Esophagus squamous epithelium (tissue), 5 donors: ENCODE results near the gene LIPC. TPM values are rescaled to one million over a fixed set of nuclear protein-coding genes. Genes with fewer than 3 reads are reported as not detected.

Experiments used
- DNase-seq: peaks from one replicate; lab custom pipeline; 2025; lab: John Stamatoyannopoulos, UW
- H3K27ac ChIP-seq, 4 donors: fragments of 200-600 bp; sonication (generic); one replicate each; pipeline ENCODE4 v1.5.1; 2016 to 2019; ENCODE audit warnings: mild to moderate bottlenecking in 1 of 4
- H3K27me3 ChIP-seq, 4 donors: fragments of 200-600 bp; sonication (generic); 1 replicate in 3 of 4; 2 replicates in 1 of 4; pipeline versions ENCODE4 v1.5.1 to v1.6.0; 2017 to 2021; ENCODE audit warnings: antibody characterized with exemption in 1 of 4
- H3K36me3 ChIP-seq, 3 donors: fragments of 200-600 bp; sonication (generic); one replicate each; pipeline ENCODE4 v1.5.1; 2016 to 2019
- H3K4me1 ChIP-seq, 3 donors: fragments of 200-600 bp; sonication (generic); one replicate each; pipeline ENCODE4 v1.5.1; 2017 to 2019
- H3K4me3 ChIP-seq, 4 donors: fragments of 200-600 bp; sonication (generic); 1 replicate in 3 of 4; 2 replicates in 1 of 4; pipeline ENCODE4 v1.5.1; 2016 to 2019; ENCODE audit warnings: mild to moderate bottlenecking in 2 of 4, moderate library complexity in 1 of 4
- H3K9me3 ChIP-seq, 3 donors: fragments of 200-600 bp; sonication (generic); one replicate each; pipeline ENCODE4 v1.5.1; 2016 to 2019
- POLR2A ChIP-seq, 4 donors: fragments of 450-650 bp; IDR thresholded peaks; one replicate each; pipeline ENCODE4 v1.6.1; 2017; ENCODE audit warnings: antibody characterized with exemption in 4 of 4, mild to moderate bottlenecking in 4 of 4, moderate library complexity in 3 of 4
- WGBS, 2 donors: methylation state at CpG; one replicate each; pipeline ENCODE4 v1.1.5; 2018; 5-methylcytosine and 5-hydroxymethylcytosine counted together
- intact Hi-C: fragments of 100-400 bp; cut with DNase I; formaldehyde crosslinking; loops from one replicate; pipeline ENCODE4 v1.15.0; 2022
- total RNA-seq, 4 donors: library from RNA; depleted of rRNA; stranded (reverse); fragments of >200 nt; gene quantifications; one replicate each; pipeline ENCODE4 v1.1.0, GENCODE V29; 2016
- TF ChIP-seq, protein P1 (sequence below), 6 experiments: fragments of 450-650 bp in 4 of 6; fragments of 200-600 bp in 2 of 6; sonication (generic) in 2 of 6; IDR thresholded peaks; one replicate each; pipeline ENCODE4 v1.5.1; 2016 to 2019; ENCODE audit warnings: antibody characterized with exemption in 6 of 6, mild to moderate bottlenecking in 4 of 6, moderate library complexity in 4 of 6
- donor health status: DM: yes; HTN: yes; CAD: no.

LIPC gene
- total RNA-seq, 4 donors from 2014 or later = 0.27 to 1.1 (median 0.38) TPM; not detected in 1

DNA sequence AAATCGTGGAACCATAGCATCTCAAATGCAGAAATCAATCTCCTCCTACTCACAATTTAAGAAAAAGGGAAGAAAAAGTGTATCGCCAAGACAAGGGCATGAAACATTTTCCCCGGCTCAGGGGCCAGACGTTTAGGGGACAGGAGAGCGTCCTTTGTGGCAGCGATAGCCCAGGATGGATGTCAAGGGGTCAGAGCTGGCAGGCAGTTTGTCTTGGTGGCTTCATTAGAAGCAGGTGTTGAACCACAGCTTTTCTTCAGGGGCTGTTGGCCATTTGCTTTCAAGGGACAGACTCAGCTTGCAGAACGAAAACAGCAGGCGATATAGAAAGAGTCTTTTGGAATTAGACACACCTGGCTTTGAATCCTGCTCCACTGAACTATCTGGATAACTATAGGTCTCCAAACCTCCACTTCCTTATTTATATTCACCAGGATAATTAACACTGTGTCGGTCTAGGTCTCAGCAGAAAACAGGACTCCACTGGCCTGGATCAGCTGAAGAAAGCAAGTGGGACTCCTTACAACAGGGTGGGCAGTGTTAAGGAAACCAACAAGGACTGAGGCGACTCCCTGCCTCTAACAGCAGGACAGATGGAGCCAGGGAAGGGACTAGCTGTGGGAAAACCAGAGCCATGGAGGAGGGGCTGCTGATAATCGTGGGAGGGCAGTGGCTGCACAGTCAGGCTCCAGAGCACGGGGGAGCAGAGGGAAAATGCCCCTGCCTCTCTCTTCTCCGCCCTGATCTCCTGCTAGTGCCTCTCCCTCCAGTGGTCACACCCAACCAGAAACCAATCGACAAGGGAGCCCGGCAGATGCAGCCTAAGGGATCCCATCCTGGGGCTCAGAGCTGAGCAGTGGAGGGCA lies 123.6 kb downstream of the LIPC start:
- H3K27me3 ChIP-seq = no peaks in the 10 kb centered on the region
- H3K4me3 ChIP-seq = no peak overlapping the region
- H3K36me3 ChIP-seq = no peaks in the 10 kb centered on the region
- no peak for TF ChIP-seq POLR2A (IDR thresholded peaks at IDR 0.05)
- TF ChIP-seq, protein P1, sequence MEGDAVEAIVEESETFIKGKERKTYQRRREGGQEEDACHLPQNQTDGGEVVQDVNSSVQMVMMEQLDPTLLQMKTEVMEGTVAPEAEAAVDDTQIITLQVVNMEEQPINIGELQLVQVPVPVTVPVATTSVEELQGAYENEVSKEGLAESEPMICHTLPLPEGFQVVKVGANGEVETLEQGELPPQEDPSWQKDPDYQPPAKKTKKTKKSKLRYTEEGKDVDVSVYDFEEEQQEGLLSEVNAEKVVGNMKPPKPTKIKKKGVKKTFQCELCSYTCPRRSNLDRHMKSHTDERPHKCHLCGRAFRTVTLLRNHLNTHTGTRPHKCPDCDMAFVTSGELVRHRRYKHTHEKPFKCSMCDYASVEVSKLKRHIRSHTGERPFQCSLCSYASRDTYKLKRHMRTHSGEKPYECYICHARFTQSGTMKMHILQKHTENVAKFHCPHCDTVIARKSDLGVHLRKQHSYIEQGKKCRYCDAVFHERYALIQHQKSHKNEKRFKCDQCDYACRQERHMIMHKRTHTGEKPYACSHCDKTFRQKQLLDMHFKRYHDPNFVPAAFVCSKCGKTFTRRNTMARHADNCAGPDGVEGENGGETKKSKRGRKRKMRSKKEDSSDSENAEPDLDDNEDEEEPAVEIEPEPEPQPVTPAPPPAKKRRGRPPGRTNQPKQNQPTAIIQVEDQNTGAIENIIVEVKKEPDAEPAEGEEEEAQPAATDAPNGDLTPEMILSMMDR (IDR thresholded peaks at IDR 0.05) = no peak
- WGBS, 2 donors = 87 to 88% methylated on average over 11 to 13 of the region's 15 CpGs
- H3K4me1 ChIP-seq = peaks cover 10 to 20% (median 15%) of the 10 kb centered on the region in 3 donors
- no peak overlapping the region for H3K27ac ChIP-seq
- no peak for DNase-seq
- intact Hi-C loops = no loop called here
- no peaks in the 10 kb centered on the region for H3K9me3 ChIP-seq

DNA sequence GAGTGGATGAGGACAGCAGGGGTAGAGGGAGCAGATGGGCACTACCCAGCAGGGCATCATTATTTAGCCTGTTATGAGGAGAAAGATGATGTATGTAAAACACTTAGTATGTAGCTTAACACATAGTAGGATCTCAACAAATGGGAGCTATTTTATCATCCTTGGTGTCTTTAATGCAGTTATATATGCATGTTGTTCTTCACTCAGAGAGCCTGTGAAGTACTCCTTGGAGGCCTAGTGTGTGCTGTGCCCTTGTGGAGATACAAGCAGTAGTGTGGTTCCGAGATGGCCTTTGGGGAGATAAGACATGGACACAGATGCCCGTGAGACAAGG lies 124.2 kb downstream of the LIPC start:
- 79 to 83% methylated on average over 2 of the region's 2 CpGs for WGBS, 2 donors
- TF ChIP-seq, protein P1 (IDR thresholded peaks at IDR 0.05) = no peak
- no peak for TF ChIP-seq POLR2A (IDR thresholded peaks at IDR 0.05)
- H3K27ac ChIP-seq = no peak overlapping the region
- no peaks in the 10 kb centered on the region for H3K9me3 ChIP-seq
- H3K4me1 ChIP-seq = peaks cover 10 to 17% (median 15%) of the 10 kb centered on the region in 3 donors
- no peaks in the 10 kb centered on the region for H3K36me3 ChIP-seq
- intact Hi-C loops = no loop called here
- H3K4me3 ChIP-seq = no peak overlapping the region
- no peak for DNase-seq
- H3K27me3 ChIP-seq = no peaks in the 10 kb centered on the region

DNA sequence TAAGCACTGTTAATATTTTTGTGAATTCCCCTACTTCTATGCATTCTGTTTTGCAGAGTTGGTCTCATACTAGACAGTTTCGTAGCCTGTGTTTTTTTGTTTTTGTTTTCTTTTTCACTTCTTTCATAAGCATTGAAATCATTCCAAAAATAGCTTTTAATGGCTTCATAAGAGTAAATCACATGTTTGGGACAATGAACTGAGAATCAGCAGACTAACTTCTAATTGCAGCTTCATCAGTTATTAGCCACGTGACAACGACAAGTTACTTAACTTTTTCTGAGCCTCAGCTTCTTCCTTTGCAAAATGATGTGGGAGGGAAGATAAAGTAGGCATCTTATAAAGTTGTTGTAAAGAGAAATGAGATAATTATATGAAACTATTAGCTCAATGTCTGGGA lies 124.8 kb downstream of the LIPC start:
- intact Hi-C loops = no loop called here
- no peaks in the 10 kb centered on the region for H3K27me3 ChIP-seq
- peaks cover 6 to 11% (median 10%) of the 10 kb centered on the region in 3 donors for H3K4me1 ChIP-seq
- no peak overlapping the region for H3K4me3 ChIP-seq
- TF ChIP-seq, protein P1 (IDR thresholded peaks at IDR 0.05) = no peak
- 67 to 80% methylated on average over 3 of the region's 3 CpGs for WGBS, 2 donors
- no peak for DNase-seq
- H3K9me3 ChIP-seq = no peaks in the 10 kb centered on the region
- H3K36me3 ChIP-seq = no peaks in the 10 kb centered on the region
- H3K27ac ChIP-seq = no peak overlapping the region

DNA sequence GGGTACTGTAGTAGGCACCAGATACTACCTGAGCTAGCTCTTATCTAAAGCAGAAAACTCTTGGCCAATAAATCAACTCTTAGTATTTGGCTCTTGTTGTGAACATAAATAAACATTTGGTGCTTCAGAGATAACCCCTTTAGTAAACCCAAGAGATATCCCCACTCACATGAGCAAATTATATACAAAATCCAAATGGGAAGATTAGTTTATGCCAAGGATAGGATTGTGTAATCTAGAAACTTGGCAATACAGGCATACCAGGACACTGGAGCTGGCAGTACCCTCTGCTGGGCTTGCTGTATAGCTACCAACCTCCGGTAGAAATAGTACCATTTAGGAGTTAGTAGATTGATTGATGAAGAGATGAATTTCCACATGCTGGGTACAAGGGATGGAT lies 127.0 kb downstream of the LIPC start:
- no peak for DNase-seq
- WGBS, 2 donors = 71 to 92% methylated on average over 1 of the region's 1 CpG
- H3K36me3 ChIP-seq = no peaks in the 10 kb centered on the region
- no peaks in the 10 kb centered on the region for H3K9me3 ChIP-seq
- intact Hi-C loops = no loop called here
- no peak overlapping the region for H3K4me3 ChIP-seq
- H3K27ac ChIP-seq = no peak overlapping the region
- no peak for TF ChIP-seq POLR2A (IDR thresholded peaks at IDR 0.05)
- TF ChIP-seq, protein P1 (IDR thresholded peaks at IDR 0.05) = no peak
- no peaks in the 10 kb centered on the region for H3K27me3 ChIP-seq
- H3K4me1 ChIP-seq = no peaks in the 10 kb centered on the region

DNA sequence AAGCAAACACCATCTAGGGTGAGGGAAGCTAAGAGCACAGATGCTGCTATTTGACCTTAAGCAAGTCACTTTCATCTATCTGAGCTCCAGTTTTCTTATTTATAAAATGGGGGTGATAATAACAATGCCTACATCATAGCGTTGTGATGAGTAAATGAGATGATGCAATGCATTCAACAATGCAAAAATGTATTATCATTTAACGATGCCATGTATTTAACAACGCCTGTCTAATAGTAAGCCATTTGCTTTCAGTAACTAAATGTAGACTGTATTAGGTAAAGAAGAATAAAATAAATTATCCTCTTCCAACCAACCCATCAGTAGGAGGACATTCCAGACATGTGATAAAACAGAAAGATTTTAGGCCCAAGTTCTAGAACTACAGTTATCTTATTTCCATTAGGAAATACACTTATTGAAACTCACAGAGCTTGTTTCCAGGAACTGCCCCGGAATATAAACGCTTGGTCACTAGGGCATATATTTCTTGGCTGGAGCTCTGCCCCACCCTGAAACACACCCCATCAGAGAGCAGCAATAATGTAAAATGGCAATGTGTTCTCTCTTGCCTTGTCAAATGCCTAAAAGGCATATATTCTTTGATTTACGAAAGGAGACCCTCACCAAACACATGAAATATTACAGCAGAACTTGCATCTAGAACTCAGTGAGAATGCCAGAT lies 128.3 kb downstream of the LIPC start:
- DNase-seq = no peak
- H3K4me3 ChIP-seq = no peak overlapping the region
- no peaks in the 10 kb centered on the region for H3K9me3 ChIP-seq
- no peaks in the 10 kb centered on the region for H3K36me3 ChIP-seq
- WGBS, 2 donors = 74 to 77% methylated on average over 6 of the region's 6 CpGs
- H3K27ac ChIP-seq = no peak overlapping the region
- intact Hi-C loops = no loop called here
- TF ChIP-seq, protein P1 (IDR thresholded peaks at IDR 0.05) = no peak
- no peak for TF ChIP-seq POLR2A (IDR thresholded peaks at IDR 0.05)
- no peaks in the 10 kb centered on the region for H3K27me3 ChIP-seq
- no peaks in the 10 kb centered on the region for H3K4me1 ChIP-seq
